SK-N-DZ (cell line): ENCODE data around the gene MYH6.
A peak's percentile ranks its signal among the peaks of the same experiment; 100 is the strongest.

Source experiments
- DNase-seq: peaks from one replicate; pipeline ENCODE4 v3.0.0-alpha.2; 2015; ENCODE audit warnings: low spot score

The MYH6 gene

GRCh38 chr14:23377573-23378563 is 30.2 kb downstream of the MYH6 start:
- no peak for DNase-seq

GRCh38 chr14:23377198-23377550 is 30.9 kb downstream of the MYH6 start:
- no peak for DNase-seq

- peak; percentile 48 for DNase-seq
Observed at GRCh38 chr14:23376482-23377197, 31.4 kb downstream of the MYH6 start, which contains the start of gene CMTM5. TSS of gene CMTM5 (plus strand) at chr14:23377046. CDS start at chr14:23377252, 206 bp downstream.

GRCh38 chr14:23375527-23376251 is 32.4 kb downstream of the MYH6 start:
- no peak for DNase-seq

GRCh38 chr14:23373041-23373440 is 35.0 kb downstream of the MYH6 start:
- DNase-seq: no peak

GRCh38 chr14:23372509-23372908 is 35.6 kb downstream of the MYH6 start, which contains the start of gene IL25:
TSS of gene IL25 (plus strand) at chr14:23372809.
- no peak for DNase-seq

- DNase-seq: no peak
Observed at GRCh38 chr14:23371865-23372264, 36.2 kb downstream of the MYH6 start.

GRCh38 chr14:23370221-23370620 is 37.9 kb downstream of the MYH6 start:
- DNase-seq: no peak

- DNase-seq: peak; percentile 79
Observed at GRCh38 chr14:23366426-23366921, 41.6 kb downstream of the MYH6 start.

GRCh38 chr14:23365732-23366425 is 42.2 kb downstream of the MYH6 start:
- peak; percentile 87 for DNase-seq

- DNase-seq: no peak
Observed at GRCh38 chr14:23365036-23365731, 42.9 kb downstream of the MYH6 start, which contains the start of gene EFS. TSS of gene EFS (minus strand) at chr14:23365172. CDS start at chr14:23365025, 147 bp downstream.

- DNase-seq: peak; percentile 60
Observed at GRCh38 chr14:23364164-23365035, 43.7 kb downstream of the MYH6 start.

GRCh38 chr14:23362200-23362599 is 45.9 kb downstream of the MYH6 start:
- no peak for DNase-seq

GRCh38 chr14:23361763-23362162 is 46.3 kb downstream of the MYH6 start:
- no peak for DNase-seq

- DNase-seq: no peak
Observed at GRCh38 chr14:23361320-23361719, 46.8 kb downstream of the MYH6 start.

GRCh38 chr14:23360496-23360895 is 47.6 kb downstream of the MYH6 start:
- no peak for DNase-seq

GRCh38 chr14:23359722-23360447 is 48.2 kb downstream of the MYH6 start:
- no peak for DNase-seq

GRCh38 chr14:23359167-23359626 is 48.9 kb downstream of the MYH6 start:
- DNase-seq: no peak
